Measurements from ENCODE around the gene RBM14.

DNA sequence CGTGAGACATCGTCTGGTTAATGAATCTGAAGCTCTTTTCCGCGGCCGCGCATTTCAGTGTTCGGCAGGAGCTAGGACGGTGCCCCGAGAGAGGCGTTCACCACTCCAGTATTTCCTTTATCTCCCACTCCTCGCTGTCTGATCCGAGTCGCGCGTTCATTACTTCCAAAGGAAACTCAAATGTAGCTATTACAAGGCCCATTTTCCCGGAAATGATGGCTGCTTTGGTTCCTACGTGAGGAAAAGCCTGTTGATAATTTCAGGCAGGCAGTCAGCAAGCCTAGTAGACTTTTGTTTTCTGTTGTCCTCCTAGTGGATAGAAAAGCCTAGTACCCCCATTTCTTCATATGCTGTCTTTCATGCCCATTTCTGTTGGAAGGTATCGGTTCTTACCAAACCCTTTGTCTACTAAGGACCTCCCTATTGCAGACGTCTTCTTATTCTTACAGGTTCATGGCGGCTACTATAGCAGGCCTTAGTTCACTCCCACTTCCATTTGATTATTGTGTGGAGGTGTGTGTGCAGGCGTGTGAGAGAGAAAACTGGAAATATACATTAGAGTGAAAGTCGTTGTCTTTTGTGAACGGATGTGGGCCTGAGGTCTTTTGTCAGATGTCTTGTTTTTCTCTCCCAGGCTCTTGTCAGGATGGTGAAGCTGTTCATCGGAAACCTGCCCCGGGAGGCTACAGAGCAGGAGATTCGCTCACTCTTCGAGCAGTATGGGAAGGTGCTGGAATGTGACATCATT, 22.8 kb downstream of the RBM14 start:
- no peak for TF ChIP-seq POLR2A (IDR thresholded peaks at IDR 0.05; ENCODE audit: extremely low read depth, insufficient read length)
- TF ChIP-seq CTCF (IDR thresholded peaks at IDR 0.05; ENCODE audit: low read depth, low read length), result no peak
- TF ChIP-seq, protein P1, sequence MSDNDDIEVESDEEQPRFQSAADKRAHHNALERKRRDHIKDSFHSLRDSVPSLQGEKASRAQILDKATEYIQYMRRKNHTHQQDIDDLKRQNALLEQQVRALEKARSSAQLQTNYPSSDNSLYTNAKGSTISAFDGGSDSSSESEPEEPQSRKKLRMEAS (IDR thresholded peaks at IDR 0.05; ENCODE audit: low read depth, low read length), result no peak
- no peak for TF ChIP-seq MYC (IDR thresholded peaks at IDR 0.05; ENCODE audit: low read depth, low read length)

All from NB4 (cell line).